CD14-positive monocyte (primary cell): ENCODE results near the gene TBC1D5. TPM values are rescaled to one million over a fixed set of nuclear protein-coding genes. Genes with fewer than 3 reads are reported as not detected.

Experiments
- DNase-seq, 3 donors: peaks; one replicate each; pipeline ENCODE4 v3.0.0-alpha.2; 2011 to 2022
- H2AFZ ChIP-seq: 2 replicates; pipeline ENCODE4 v1.6.0; 2012; ENCODE audit warnings: mild to moderate bottlenecking, low read depth, low read length, inconsistent platforms; ENCODE audit not compliant: insufficient read depth, poor library complexity, severe bottlenecking
- H3K27ac ChIP-seq, 2 donors: 1 replicate in 1 of 2; 2 replicates in 1 of 2; pipeline ENCODE4 v1.5.1; 2012 to 2013; ENCODE audit warnings: low read length in 2 of 2, control low read depth in 1 of 2, inconsistent platforms in 1 of 2, low read depth in 1 of 2, mild to moderate bottlenecking in 1 of 2
- H3K27me3 ChIP-seq, 2 donors: one replicate each; pipeline versions ENCODE4 v1.6.0 to v1.6.1; 2011 to 2013; ENCODE audit warnings: low read length in 2 of 2; ENCODE audit not compliant: control insufficient read depth in 2 of 2, insufficient read depth in 2 of 2
- H3K36me3 ChIP-seq, 2 donors: replicated peaks in 1 of 2; 1 replicate in 1 of 2; 2 replicates in 1 of 2; pipeline versions ENCODE4 v1.5.1 to v1.6.1; 2012 to 2013; ENCODE audit warnings: low read length in 2 of 2, control low read depth in 1 of 2, inconsistent platforms in 1 of 2, mild to moderate bottlenecking in 1 of 2; ENCODE audit not compliant: insufficient read depth in 2 of 2, control insufficient read depth in 1 of 2
- H3K4me1 ChIP-seq, 2 donors: 1 replicate in 1 of 2; 2 replicates in 1 of 2; pipeline versions ENCODE4 v1.5.1 to v1.6.1; 2012 to 2013; ENCODE audit warnings: low read length in 2 of 2, control low read depth in 1 of 2, inconsistent platforms in 1 of 2, mild to moderate bottlenecking in 1 of 2, moderate library complexity in 1 of 2; ENCODE audit not compliant: insufficient read depth in 2 of 2, control insufficient read depth in 1 of 2
- H3K4me2 ChIP-seq: replicated peaks from 2 replicates; pipeline ENCODE3; 2012; ENCODE audit warnings: low read length, moderate library complexity, mild to moderate bottlenecking; ENCODE audit not compliant: poor library complexity, severe bottlenecking; ENCODE audit errors: extremely low read depth
- H3K4me3 ChIP-seq, 3 experiments: fragments of 200-600 bp in 1 of 3; sonication (generic) in 1 of 3; replicated peaks in 1 of 3; 1 replicate in 2 of 3; 2 replicates in 1 of 3; pipeline ENCODE4 v1.5.1; 2011 to 2013; ENCODE audit warnings: low read length in 3 of 3, mild to moderate bottlenecking in 3 of 3, control low read depth in 2 of 3, low read depth in 2 of 3, inconsistent platforms in 1 of 3, moderate library complexity in 1 of 3
- H3K79me2 ChIP-seq: 2 replicates; pipeline ENCODE4 v1.6.0; 2012; ENCODE audit warnings: mild to moderate bottlenecking, control low read depth, inconsistent platforms, low read length, moderate library complexity; ENCODE audit not compliant: insufficient read depth
- H3K9ac ChIP-seq: 2 replicates; pipeline ENCODE4 v1.6.0; 2017; ENCODE audit warnings: low read length, mild to moderate bottlenecking; ENCODE audit not compliant: insufficient read depth, poor library complexity, severe bottlenecking
- H3K9me3 ChIP-seq, 2 donors: replicated peaks in 1 of 2; 1 replicate in 1 of 2; 2 replicates in 1 of 2; pipeline versions ENCODE4 v1.5.1 to v1.6.1; 2012 to 2013; ENCODE audit warnings: low read length in 2 of 2, control low read depth in 1 of 2; ENCODE audit not compliant: control insufficient read depth in 1 of 2, insufficient read depth in 1 of 2
- H4K20me1 ChIP-seq: 2 replicates; pipeline ENCODE4 v1.6.0; 2012; ENCODE audit warnings: mild to moderate bottlenecking, low read length, control low read depth, moderate library complexity; ENCODE audit not compliant: insufficient read depth
- H3K27ac Mint-ChIP-seq, 7 donors: one replicate each; pipeline ENCODE4 v1.8.0; 2020; ENCODE audit warnings: mild to moderate bottlenecking in 7 of 7, mixed read lengths in 7 of 7, moderate library complexity in 6 of 7, inconsistent platforms in 2 of 7
- H3K27me3 Mint-ChIP-seq, 3 donors: one replicate each; pipeline ENCODE4 v1.8.0; 2021 to 2022; ENCODE audit warnings: low read depth in 3 of 3, mild to moderate bottlenecking in 3 of 3, mixed read lengths in 3 of 3, moderate library complexity in 3 of 3, inconsistent platforms in 1 of 3
- H3K36me3 Mint-ChIP-seq, 2 donors: one replicate each; pipeline ENCODE4 v1.8.0; 2020; ENCODE audit warnings: mixed read lengths in 2 of 2, inconsistent platforms in 1 of 2, mild to moderate bottlenecking in 1 of 2
- H3K4me1 Mint-ChIP-seq: one replicate; pipeline ENCODE4 v1.8.0; 2020; ENCODE audit warnings: mild to moderate bottlenecking, mixed read lengths
- H3K4me3 Mint-ChIP-seq, 2 donors: one replicate each; pipeline ENCODE4 v1.8.0; 2020; ENCODE audit warnings: mild to moderate bottlenecking in 2 of 2, mixed read lengths in 2 of 2, moderate library complexity in 1 of 2
- H3K9me3 Mint-ChIP-seq, 7 donors: one replicate each; pipeline ENCODE4 v1.8.0; 2020 to 2022; ENCODE audit warnings: mixed read lengths in 7 of 7, mild to moderate bottlenecking in 6 of 7, moderate library complexity in 6 of 7, inconsistent platforms in 2 of 7
- CTCF ChIP-seq: fragments of 200-600 bp; IDR thresholded peaks from one replicate; pipeline ENCODE4 v1.8.0; 2022; ENCODE audit warnings: antibody characterized with exemption, mild to moderate bottlenecking
- WGBS: methylation state at CpG from one replicate; pipeline ENCODE4 v1.1.5; 2013; ENCODE audit warnings: missing lambda C conversion rate; ENCODE audit not compliant: insufficient coverage; 5-methylcytosine and 5-hydroxymethylcytosine counted together
- intact Hi-C, 2 donors: fragments of 100-400 bp; cut with micrococcal nuclease; formaldehyde crosslinking; loops; one replicate each; pipeline versions ENCODE4 v1.15.0 to v1.15.1; 2023
- polyA plus RNA-seq, 3 donors: library from polyadenylated mRNA; depleted of rRNA in 1 of 3; unstranded in 2 of 3; stranded (reverse) in 1 of 3; fragments of 300-500 nt in 2 of 3; fragments of >200 nt in 1 of 3; fragmentation: Illumina TruSeq in 2 of 3; gene quantifications; 1 replicate in 2 of 3; 2 replicates in 1 of 3; pipeline ENCODE4 v1.2.3, GENCODE V29; 2012 to 2021

TBC1D5 gene
- polyA plus RNA-seq, 3 donors, result 17.6 to 35.3 (median 21.0) TPM

GRCh38 chr3:17469520-17469919 lies 272.9 kb downstream of the TBC1D5 start:
- WGBS, result no CpG with 5 or more reads among the region's 3 CpGs
- Mint-ChIP-seq H3K4me1 (peaks cover 4% of the 10 kb centered on the region), H3K27ac (no peak overlapping the region), H3K9me3 (peaks cover 0 to 3% (median 2%) of the 10 kb centered on the region in 7 donors), H3K27me3 (no peaks in the 10 kb centered on the region), H3K36me3 (peaks cover 8 to 14% of the 10 kb centered on the region in 2 donors), H3K4me3 (no peak overlapping the region)
- Histone ChIP-seq H3K79me2 (no peaks in the 10 kb centered on the region), H3K36me3 (no peaks in the 10 kb centered on the region), H3K27ac (no peak overlapping the region), H3K9ac (no peak overlapping the region), H3K4me1 (no peaks in the 10 kb centered on the region), H3K4me3 (no peak overlapping the region), H2AFZ (no peak overlapping the region), H4K20me1 (no peaks in the 10 kb centered on the region), H3K9me3 (no peaks in the 10 kb centered on the region), H3K4me2 (no peak overlapping the region), H3K27me3 (no peaks in the 10 kb centered on the region)
- no peak for DNase-seq
- no peak for TF ChIP-seq CTCF
- intact Hi-C loops, result no loop called here

GRCh38 chr3:17466028-17466427 lies 276.4 kb downstream of the TBC1D5 start:
- Histone ChIP-seq H3K4me1 (no peaks in the 10 kb centered on the region), H3K27me3 (no peaks in the 10 kb centered on the region), H3K36me3 (no peaks in the 10 kb centered on the region), H3K9ac (no peak overlapping the region), H3K27ac (no peak overlapping the region), H3K79me2 (no peaks in the 10 kb centered on the region), H3K4me2 (no peak overlapping the region), H2AFZ (no peak overlapping the region), H3K9me3 (no peaks in the 10 kb centered on the region), H4K20me1 (no peaks in the 10 kb centered on the region), H3K4me3 (no peak overlapping the region)
- no peaks in the 10 kb centered on the region for H3K27me3 Mint-ChIP-seq
- intact Hi-C loops, result no loop called here
- peaks cover 0 to 2% (median 0%) of the 10 kb centered on the region in 7 donors for H3K9me3 Mint-ChIP-seq
- WGBS, result 100% methylated on average over 1 of the region's 4 CpGs
- no peak for TF ChIP-seq CTCF
- H3K4me1 Mint-ChIP-seq, result peaks cover 4% of the 10 kb centered on the region
- H3K36me3 Mint-ChIP-seq, result peaks cover 15 to 25% of the 10 kb centered on the region in 2 donors
- no peak overlapping the region for H3K4me3 Mint-ChIP-seq
- no peak overlapping the region for H3K27ac Mint-ChIP-seq
- no peak for DNase-seq
